HepG2 (cell line): Measurements from ENCODE around the gene DHCR7.

Experiments
- ASH2L ChIP-seq: fragments of 300-600, 200-600 bp; sonication (generic); IDR thresholded peaks from 2 replicates; pipeline ENCODE4 v1.7.0; 2017; ENCODE audit warnings: low read depth, mild to moderate bottlenecking, moderate library complexity, mixed read lengths, low read length; ENCODE audit not compliant: insufficient read length
- ATF2 ChIP-seq: sonication (generic); formaldehyde crosslinking; IDR thresholded peaks from 2 replicates; pipeline ENCODE4 v1.4.0; 2020; ENCODE audit warnings: missing genetic modification reagents
- BHLHE40 ChIP-seq: IDR thresholded peaks from 2 replicates; pipeline ENCODE4 v1.6.1; 2011; ENCODE audit warnings: low read length, improper control_type of control experiment
- CHD4 ChIP-seq: fragments of 200-600 bp; sonication (generic); IDR thresholded peaks from 2 replicates; pipeline ENCODE4 v1.7.0; 2017; ENCODE audit warnings: mild to moderate bottlenecking, low read length, borderline replicate concordance
- CTCF ChIP-seq: sonication (generic); formaldehyde crosslinking; IDR thresholded peaks from 2 replicates; pipeline ENCODE4 v1.5.0; 2020; ENCODE audit warnings: mild to moderate bottlenecking, missing genetic modification reagents, moderate library complexity
- MAFK ChIP-seq, 2 experiments: IDR thresholded peaks in 1 of 2; conservative IDR thresholded peaks in 1 of 2; 2 replicates each; pipeline ENCODE4 v1.6.1; 2011; ENCODE audit warnings: improper control_type of control experiment in 2 of 2, low read length in 2 of 2
- MAX ChIP-seq: IDR thresholded peaks from 2 replicates; pipeline ENCODE4 v1.6.1; 2012; ENCODE audit warnings: inconsistent platforms
- NR1H2 ChIP-seq: sonication (generic); formaldehyde crosslinking; IDR thresholded peaks from 2 replicates; pipeline ENCODE4 v1.8.1; 2022; ENCODE audit warnings: low read depth, missing genetic modification reagents, borderline replicate concordance
- TBL1XR1 ChIP-seq: fragments of 150-350 bp; IDR thresholded peaks from 2 replicates; pipeline ENCODE4 v1.6.1; 2014; ENCODE audit warnings: borderline replicate concordance, low read length; ENCODE audit not compliant: partially characterized antibody
- ZBTB43 ChIP-seq: sonication (generic); formaldehyde crosslinking; conservative IDR thresholded peaks from 2 replicates; pipeline ENCODE4 v1.4.0; 2020; ENCODE audit warnings: missing genetic modification reagents
- ZNF572 ChIP-seq: sonication (generic); formaldehyde crosslinking; IDR thresholded peaks from 2 replicates; pipeline ENCODE4 v1.5.1; 2020; ENCODE audit warnings: mild to moderate bottlenecking, missing genetic modification reagents

- TF ChIP-seq BHLHE40: no peak
- TF ChIP-seq NR1H2 (CRISPR knock-in tag): no peak
- no peak for TF ChIP-seq MAFK (conservative IDR thresholded peaks at IDR 0.05 in 1 of 2, IDR thresholded peaks at IDR 0.05 in 1 of 2; ENCODE audit: low read length in 2 of 2)
- no peak for TF ChIP-seq ZBTB43 (CRISPR knock-in tag)
- TF ChIP-seq ZNF572: no peak
- no peak for TF ChIP-seq CHD4
- TF ChIP-seq CTCF: no peak
- no peak for TF ChIP-seq ATF2 (CRISPR knock-in tag)
- TF ChIP-seq ASH2L: no peak
- TF ChIP-seq MAX: no peak
- no peak for TF ChIP-seq TBL1XR1
Observed at GRCh38 chr11:71491531-71491930, 43.3 kb upstream of the DHCR7 start.
